PC-9 (cell line): ENCODE data around the gene BCL11B. TPM values are rescaled to one million over a fixed set of nuclear protein-coding genes. Genes with fewer than 3 reads are reported as not detected.

Experiments
- BruUV-seq: library from RNA; stranded (reverse); fragments of 400-500 nt; replicated peaks from 2 replicates; lab custom pipeline; 2021; lab: Mats Ljungman, UMichigan
- CTCF ChIA-PET: fragments of 300-600 bp; sonication (Branson Sonifier 250); formaldehyde crosslinking; loops from one replicate; lab custom pipeline; 2022; ENCODE audit warnings: antibody characterized with exemption; lab: Charles Lee
- POLR2A ChIA-PET: fragments of 300-600 bp; sonication (Branson Sonifier 250); formaldehyde crosslinking; loops from one replicate; lab custom pipeline; 2022; ENCODE audit warnings: antibody characterized with exemption; ENCODE audit not compliant: unreplicated experiment; lab: Charles Lee
- DNase-seq, 2 experiments: peaks; one replicate each; pipeline versions ENCODE4 v3.0.0 to v3.0.0-alpha.2; 2015 to 2022; ENCODE audit warnings: mixed read lengths in 1 of 2
- H2AFZ ChIP-seq: fragments of 200-600 bp; sonication (generic); 2 replicates; pipeline ENCODE4 v1.8.1; 2017; ENCODE audit warnings: antibody characterized with exemption
- H3F3A ChIP-seq: fragments of 200-600 bp; sonication (generic); 2 replicates; pipeline ENCODE4 v1.8.1; 2017; ENCODE audit warnings: antibody characterized with exemption, mild to moderate bottlenecking, low read depth; ENCODE audit not compliant: insufficient read depth
- H3K27ac ChIP-seq: fragments of 200-600 bp; sonication (generic); 2 replicates; pipeline ENCODE4 v1.6.1; 2016; ENCODE audit warnings: mixed run types
- H3K27me3 ChIP-seq: fragments of 200-600 bp; sonication (generic); 2 replicates; pipeline ENCODE4 v1.6.1; 2016; ENCODE audit warnings: low read depth, mixed run types; ENCODE audit not compliant: insufficient read depth
- H3K36me3 ChIP-seq: fragments of 200-600 bp; sonication (generic); 2 replicates; pipeline ENCODE4 v1.6.1; 2016; ENCODE audit warnings: low read depth, mixed run types
- H3K4me1 ChIP-seq: fragments of 200-600 bp; sonication (generic); replicated peaks from 2 replicates; pipeline ENCODE4 v1.6.1; 2016; ENCODE audit warnings: mixed run types; ENCODE audit not compliant: insufficient read depth
- H3K4me2 ChIP-seq: fragments of 200-600 bp; sonication (generic); 2 replicates; pipeline ENCODE4 v1.6.1; 2017; ENCODE audit warnings: mixed run types
- H3K4me3 ChIP-seq: fragments of 200-600 bp; sonication (generic); 2 replicates; pipeline ENCODE4 v1.6.1; 2016; ENCODE audit warnings: mixed run types
- H3K79me2 ChIP-seq: fragments of 200-600 bp; sonication (generic); 2 replicates; pipeline ENCODE4 v1.6.1; 2017; ENCODE audit warnings: low read depth, mixed run types
- H3K9me2 ChIP-seq: fragments of 200-600 bp; sonication (generic); 2 replicates; pipeline ENCODE4 v1.8.1; 2017; ENCODE audit warnings: mild to moderate bottlenecking; ENCODE audit not compliant: insufficient read depth
- H3K9me3 ChIP-seq: fragments of 200-600 bp; sonication (generic); 2 replicates; pipeline ENCODE4 v1.8.1; 2016; ENCODE audit warnings: low read depth; ENCODE audit not compliant: insufficient read depth
- H4K20me1 ChIP-seq: fragments of 200-600 bp; sonication (generic); 2 replicates; pipeline ENCODE4 v1.8.1; 2017; ENCODE audit not compliant: insufficient read depth
- CTCF ChIP-seq: fragments of 200-600 bp; sonication (generic); conservative IDR thresholded peaks from 2 replicates; pipeline ENCODE4 v1.6.1; 2017; ENCODE audit warnings: mixed run types, antibody characterized with exemption, mild to moderate bottlenecking, moderate library complexity
- EZH2 ChIP-seq: fragments of 200-600 bp; sonication (generic); IDR thresholded peaks from 2 replicates; pipeline ENCODE4 v1.8.0; 2017; ENCODE audit warnings: antibody characterized with exemption, low read depth
- intact Hi-C: fragments of 100-400 bp; cut with micrococcal nuclease; formaldehyde crosslinking; loops from one replicate; pipeline ENCODE4 v1.10.0; 2022; ENCODE audit not compliant: unreplicated experiment
- total RNA-seq: library from RNA; stranded (reverse); gene quantifications from 2 replicates; pipeline ENCODE4 v1.2.3, GENCODE V29; 2021

Gene BCL11B
- total RNA-seq, 1 experiment from 2014 or later: not detected

- Histone ChIP-seq H3K4me1 (no peaks in the 10 kb centered on the region), H3K27ac (no peak overlapping the region), H3K4me3 (no peak overlapping the region), H3K9me2 (no peaks in the 10 kb centered on the region), H4K20me1 (no peaks in the 10 kb centered on the region), H3K4me2 (no peak overlapping the region), H3K36me3 (no peaks in the 10 kb centered on the region), H3F3A (no peaks in the 10 kb centered on the region), H3K79me2 (no peaks in the 10 kb centered on the region), H2AFZ (no peak overlapping the region), H3K27me3 (peaks cover 73% of the 10 kb centered on the region), H3K9me3 (no peaks in the 10 kb centered on the region)
- BruUV-seq: no TSS peak
- TF ChIP-seq CTCF (no peak), EZH2 (no peak)
- ChIA-PET POLR2A (no interaction called here), CTCF (no interaction called here)
- no peak for DNase-seq
- intact Hi-C loops: no loop called here
Measured at GRCh38 chr14:99256483-99256874, 15.5 kb downstream of the BCL11B start.

- Histone ChIP-seq H3K4me3 (no peak overlapping the region), H4K20me1 (no peaks in the 10 kb centered on the region), H2AFZ (no peak overlapping the region), H3K27ac (no peak overlapping the region), H3K4me1 (no peaks in the 10 kb centered on the region), H3K9me2 (no peaks in the 10 kb centered on the region), H3K9me3 (no peaks in the 10 kb centered on the region), H3K27me3 (peaks cover 68% of the 10 kb centered on the region), H3K36me3 (no peaks in the 10 kb centered on the region), H3K79me2 (no peaks in the 10 kb centered on the region), H3K4me2 (no peak overlapping the region), H3F3A (no peaks in the 10 kb centered on the region)
- POLR2A ChIA-PET: no interaction called here
- CTCF ChIA-PET: no interaction called here
- no peak for TF ChIP-seq EZH2
- no peak for TF ChIP-seq CTCF
- no TSS peak for BruUV-seq
- intact Hi-C loops: no loop called here
- no peak for DNase-seq
Measured at GRCh38 chr14:99255621-99256482, 16.1 kb downstream of the BCL11B start.

- intact Hi-C loops: no loop called here
- H3K4me2 ChIP-seq: no peak overlapping the region
- H3K4me3 ChIP-seq: no peak overlapping the region
- H3K27ac ChIP-seq: no peak overlapping the region
- DNase-seq: no peak
- H3K9me3 ChIP-seq: no peaks in the 10 kb centered on the region
- H2AFZ ChIP-seq: no peak overlapping the region
- H3K79me2 ChIP-seq: no peaks in the 10 kb centered on the region
- no peaks in the 10 kb centered on the region for H3K4me1 ChIP-seq
- POLR2A ChIA-PET: no interaction called here
- BruUV-seq: no TSS peak
- peaks cover 57% of the 10 kb centered on the region for H3K27me3 ChIP-seq
- no peaks in the 10 kb centered on the region for H4K20me1 ChIP-seq
- H3K36me3 ChIP-seq: no peaks in the 10 kb centered on the region
- no peak for TF ChIP-seq CTCF
- TF ChIP-seq EZH2: no peak
- H3F3A ChIP-seq: no peaks in the 10 kb centered on the region
- no peaks in the 10 kb centered on the region for H3K9me2 ChIP-seq
- CTCF ChIA-PET: no interaction called here
Measured at GRCh38 chr14:99254328-99255009, 17.5 kb downstream of the BCL11B start.
